Breast epithelium (tissue), 3 donors: ENCODE results near the gene ACTR1A.
A peak's percentile ranks its signal among the peaks of the same experiment; 100 is the strongest.

Experiments
- POLR2A ChIP-seq: fragments of 450-650 bp; IDR thresholded peaks from one replicate; pipeline ENCODE4 v1.6.1; 2016; ENCODE audit warnings: antibody characterized with exemption, mild to moderate bottlenecking, moderate library complexity
- TF ChIP-seq, protein P1 (sequence below), 3 donors: fragments of 450-650 bp; IDR thresholded peaks; one replicate each; pipeline ENCODE4 v1.5.1; 2016 to 2017; ENCODE audit warnings: antibody characterized with exemption in 3 of 3, mild to moderate bottlenecking in 3 of 3, moderate library complexity in 3 of 3

DNA sequence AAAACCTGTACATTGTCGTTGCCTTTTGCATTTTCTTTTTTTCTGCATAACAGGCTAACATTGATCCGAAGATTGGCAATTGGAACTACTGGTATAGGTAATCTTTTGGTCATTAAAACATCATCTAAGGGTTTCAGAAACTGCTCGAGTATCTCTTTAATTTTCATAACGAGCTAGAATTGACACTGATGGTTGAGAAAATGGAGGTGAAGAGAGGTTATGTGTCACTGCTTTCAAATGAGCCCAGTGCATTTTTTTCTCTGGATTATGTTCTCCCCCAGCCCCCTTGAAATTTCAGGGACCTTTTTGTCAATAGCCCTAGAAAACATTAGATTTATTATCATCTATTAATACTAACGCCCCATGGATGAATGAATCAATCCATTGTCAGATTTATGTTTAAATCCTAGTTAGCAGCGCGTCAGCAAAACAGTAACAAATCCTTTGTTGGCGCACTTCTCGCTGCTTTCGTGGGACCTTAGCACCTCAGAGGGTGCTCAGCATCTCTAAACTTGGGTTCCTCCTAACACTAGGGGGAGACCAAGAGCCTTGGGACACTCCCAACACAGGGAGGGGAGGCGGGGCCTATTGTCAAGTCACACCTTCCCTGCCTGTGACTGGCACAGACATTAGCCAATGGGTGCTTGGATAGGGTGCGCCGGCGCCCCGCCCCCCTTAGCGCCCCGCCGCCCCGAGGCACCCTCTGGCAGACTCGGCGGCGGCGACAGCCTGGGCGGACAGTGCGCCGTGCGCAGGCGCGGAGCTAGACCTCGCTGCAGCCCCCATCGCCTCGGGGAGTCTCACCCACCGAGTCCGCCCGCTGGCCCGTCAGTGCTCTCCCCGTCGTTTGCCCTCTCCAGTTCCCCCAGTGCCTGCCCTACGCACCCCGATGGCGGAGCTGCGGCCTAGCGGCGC, 1.0 kb upstream of the ACTR1A start, which contains the start of gene SUFU:
- TF ChIP-seq, protein P1, sequence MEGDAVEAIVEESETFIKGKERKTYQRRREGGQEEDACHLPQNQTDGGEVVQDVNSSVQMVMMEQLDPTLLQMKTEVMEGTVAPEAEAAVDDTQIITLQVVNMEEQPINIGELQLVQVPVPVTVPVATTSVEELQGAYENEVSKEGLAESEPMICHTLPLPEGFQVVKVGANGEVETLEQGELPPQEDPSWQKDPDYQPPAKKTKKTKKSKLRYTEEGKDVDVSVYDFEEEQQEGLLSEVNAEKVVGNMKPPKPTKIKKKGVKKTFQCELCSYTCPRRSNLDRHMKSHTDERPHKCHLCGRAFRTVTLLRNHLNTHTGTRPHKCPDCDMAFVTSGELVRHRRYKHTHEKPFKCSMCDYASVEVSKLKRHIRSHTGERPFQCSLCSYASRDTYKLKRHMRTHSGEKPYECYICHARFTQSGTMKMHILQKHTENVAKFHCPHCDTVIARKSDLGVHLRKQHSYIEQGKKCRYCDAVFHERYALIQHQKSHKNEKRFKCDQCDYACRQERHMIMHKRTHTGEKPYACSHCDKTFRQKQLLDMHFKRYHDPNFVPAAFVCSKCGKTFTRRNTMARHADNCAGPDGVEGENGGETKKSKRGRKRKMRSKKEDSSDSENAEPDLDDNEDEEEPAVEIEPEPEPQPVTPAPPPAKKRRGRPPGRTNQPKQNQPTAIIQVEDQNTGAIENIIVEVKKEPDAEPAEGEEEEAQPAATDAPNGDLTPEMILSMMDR (IDR thresholded peaks at IDR 0.05) = peak; percentile 85 to 88 (median 87)
- TF ChIP-seq POLR2A = no peak
